Stimulated activated naive CD8-positive, alpha-beta T cell treated with anti-CD3 and anti-CD28 coated beads, Interleukin-15, Interleukin-2, amounts not matched to agents 100 ng/mL and 50 ng/mL, for 24 hours (primary cell): ENCODE measurements around the gene MRPS11.
"Not testable (repeated sequence)": the region's sequence is repeated elsewhere in the genome, so short reads cannot be mapped to it uniquely, and the experiment has no call there.

Experiments used
- H3K27ac Mint-ChIP-seq: one replicate; pipeline ENCODE4 v1.8.0; 2021; ENCODE audit warnings: mild to moderate bottlenecking, mixed read lengths
- H3K27me3 Mint-ChIP-seq: one replicate; pipeline ENCODE4 v1.8.0; 2021; ENCODE audit warnings: mixed read lengths
- H3K36me3 Mint-ChIP-seq: one replicate; pipeline ENCODE4 v1.8.0; 2021; ENCODE audit warnings: low read depth, mixed read lengths
- H3K4me1 Mint-ChIP-seq: one replicate; pipeline ENCODE4 v1.8.0; 2021; ENCODE audit warnings: low read depth, mixed read lengths
- H3K4me3 Mint-ChIP-seq: one replicate; pipeline ENCODE4 v1.8.0; 2021; ENCODE audit warnings: mild to moderate bottlenecking, mixed read lengths
- H3K9me3 Mint-ChIP-seq: one replicate; pipeline ENCODE4 v1.8.0; 2021; ENCODE audit warnings: mixed read lengths

MRPS11 gene

DNA sequence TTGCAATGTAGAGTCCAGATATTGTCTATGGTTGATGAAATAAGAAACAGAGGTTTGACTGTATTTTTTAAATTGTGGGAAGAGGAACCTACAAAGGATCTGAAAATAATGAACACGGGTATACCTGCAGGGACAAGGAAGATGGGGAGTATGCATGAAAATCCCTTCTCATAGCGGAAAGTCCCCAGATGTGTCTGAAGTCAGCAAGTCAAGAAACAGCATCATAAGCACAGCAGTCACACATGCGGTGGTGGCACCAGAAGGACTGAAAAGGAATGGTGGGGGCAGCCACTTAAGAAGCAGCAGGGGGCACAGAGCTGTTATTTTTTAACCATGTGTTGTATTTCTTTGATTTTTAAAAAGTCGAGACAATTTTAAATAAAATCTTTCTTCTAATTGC is 4.7 kb downstream of the MRPS11 start:
- H3K9me3 Mint-ChIP-seq = no peaks in the 10 kb centered on the region
- H3K27me3 Mint-ChIP-seq = no peaks in the 10 kb centered on the region
- peaks cover 36% of the 10 kb centered on the region for H3K36me3 Mint-ChIP-seq
- peak overlapping the region; percentile 63 for H3K27ac Mint-ChIP-seq
- H3K4me1 Mint-ChIP-seq = peaks cover 8% of the 10 kb centered on the region
- no peak overlapping the region for H3K4me3 Mint-ChIP-seq

DNA sequence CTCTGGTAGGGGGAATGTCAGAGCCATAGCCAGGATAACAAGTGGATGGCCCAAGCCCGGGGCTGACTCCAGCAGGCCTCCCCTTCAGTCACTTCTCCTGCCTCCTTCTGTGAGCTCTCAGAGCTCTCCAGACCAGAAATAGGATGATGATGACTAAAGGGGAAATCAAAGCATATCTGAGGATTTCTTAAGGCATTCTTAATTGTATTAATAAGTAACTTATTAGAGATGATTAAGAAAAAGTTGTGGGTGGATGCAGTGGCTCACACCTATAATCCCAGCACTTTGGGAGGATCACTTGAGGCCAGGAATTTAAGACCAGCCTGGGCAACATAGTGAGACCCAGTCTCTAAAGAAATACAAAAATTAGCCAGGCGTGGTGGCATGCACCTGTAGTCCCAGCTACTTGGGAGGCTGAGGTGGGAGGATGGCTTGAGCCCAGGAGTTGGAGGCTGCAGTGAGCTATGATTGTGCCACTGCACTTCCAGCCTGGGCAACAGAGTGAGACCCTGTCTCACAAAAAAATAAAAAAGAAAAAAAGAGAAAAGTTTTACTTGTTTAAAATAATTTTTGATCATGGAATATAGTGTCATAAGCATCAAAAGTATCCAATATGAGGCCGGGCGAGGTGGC is 6.3 kb downstream of the MRPS11 start:
- not testable (repeated sequence) for H3K4me3 Mint-ChIP-seq, H3K27me3 Mint-ChIP-seq, H3K9me3 Mint-ChIP-seq, H3K4me1 Mint-ChIP-seq, H3K27ac Mint-ChIP-seq
- peaks cover 47% of the 10 kb centered on the region for H3K36me3 Mint-ChIP-seq

DNA sequence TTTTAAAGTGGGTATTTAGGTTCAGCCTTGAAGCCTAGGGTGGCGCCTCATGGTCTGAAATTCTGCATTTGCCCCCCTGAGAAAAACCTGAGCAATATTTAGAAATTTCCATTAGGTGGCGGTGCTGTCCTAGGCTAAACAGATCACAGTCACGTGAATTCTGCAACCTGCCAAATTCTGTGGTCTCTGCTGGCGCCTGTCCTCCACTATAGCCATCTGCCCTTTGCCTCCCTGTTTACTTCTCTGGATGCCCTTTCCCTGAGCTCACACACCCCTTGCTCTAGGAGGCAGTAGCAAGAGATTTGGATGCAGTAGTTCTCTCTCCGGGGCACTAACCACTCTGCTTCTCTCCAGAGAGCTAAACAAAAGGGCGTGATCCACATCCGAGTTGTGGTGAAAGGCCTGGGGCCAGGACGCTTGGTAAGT is 9.1 kb downstream of the MRPS11 start:
- no peak overlapping the region for H3K4me3 Mint-ChIP-seq
- no peaks in the 10 kb centered on the region for H3K27me3 Mint-ChIP-seq
- H3K4me1 Mint-ChIP-seq = peaks cover 7% of the 10 kb centered on the region
- H3K27ac Mint-ChIP-seq = no peak overlapping the region
- H3K9me3 Mint-ChIP-seq = no peaks in the 10 kb centered on the region
- H3K36me3 Mint-ChIP-seq = peaks cover 51% of the 10 kb centered on the region

DNA sequence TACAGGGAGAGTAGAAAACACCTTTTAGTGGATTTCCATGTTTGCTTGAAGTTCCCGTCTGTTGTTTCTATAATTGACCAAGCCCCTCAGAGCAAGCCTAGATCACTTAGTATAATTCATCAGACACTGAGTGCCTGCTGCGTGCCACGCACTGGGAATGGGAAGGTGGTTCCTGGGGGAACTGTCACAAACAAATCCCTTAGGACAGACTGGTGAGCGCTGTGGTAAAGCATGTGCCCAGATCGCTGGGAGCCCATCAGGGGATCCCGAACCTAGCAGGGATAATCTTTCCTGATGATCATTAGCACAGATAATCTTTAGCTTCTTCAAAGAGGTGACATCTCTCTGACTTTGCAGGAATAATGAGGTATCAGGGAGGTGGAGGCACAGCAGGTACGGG is 9.6 kb downstream of the MRPS11 start:
- H3K36me3 Mint-ChIP-seq = peaks cover 47% of the 10 kb centered on the region
- no peak overlapping the region for H3K27ac Mint-ChIP-seq
- H3K27me3 Mint-ChIP-seq = no peaks in the 10 kb centered on the region
- peaks cover 3% of the 10 kb centered on the region for H3K4me1 Mint-ChIP-seq
- H3K9me3 Mint-ChIP-seq = no peaks in the 10 kb centered on the region
- H3K4me3 Mint-ChIP-seq = no peak overlapping the region

DNA sequence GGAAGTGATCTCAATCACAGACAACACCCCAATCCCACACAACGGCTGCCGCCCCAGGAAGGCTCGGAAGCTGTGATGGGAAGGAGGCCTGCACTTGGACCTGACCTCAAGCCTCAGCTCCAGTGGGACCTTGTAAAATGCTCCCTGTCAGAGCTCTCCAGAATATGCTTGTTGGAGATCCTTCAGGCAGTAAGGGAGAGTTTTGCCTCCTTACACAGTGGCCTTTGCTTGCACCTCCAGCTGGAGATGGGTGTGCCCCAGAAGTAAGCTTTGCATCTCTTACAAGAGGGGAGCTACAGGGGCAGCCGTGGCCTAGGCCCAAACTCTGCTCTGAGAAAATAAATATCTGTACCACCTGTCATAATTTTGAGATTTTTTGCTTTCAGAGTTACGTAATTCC is 10.4 kb downstream of the MRPS11 start:
- Mint-ChIP-seq H3K27me3 (no peaks in the 10 kb centered on the region), H3K4me3 (no peak overlapping the region), H3K27ac (no peak overlapping the region)

DNA sequence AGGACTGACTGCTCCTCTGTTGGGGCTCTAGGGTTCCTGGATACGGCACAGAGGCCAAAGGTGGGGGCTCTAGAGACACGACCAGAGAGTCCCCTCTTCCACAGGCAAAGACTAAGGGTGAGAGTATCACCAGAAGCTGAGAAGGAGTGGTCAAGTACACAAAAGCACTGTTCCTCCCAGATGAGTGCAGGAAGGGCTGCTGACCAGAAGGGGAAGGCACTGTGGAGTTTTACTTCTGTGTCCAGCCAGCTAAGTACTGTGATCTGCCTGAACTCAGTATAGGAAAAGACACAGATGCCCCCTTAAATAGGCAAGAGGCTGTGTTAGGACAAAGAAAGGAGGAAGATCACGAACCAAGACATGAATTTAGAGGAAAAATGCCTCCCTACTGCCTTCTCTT is 11.7 kb downstream of the MRPS11 start:
- Mint-ChIP-seq H3K4me3 (no peak overlapping the region), H3K9me3 (no peaks in the 10 kb centered on the region), H3K27ac (no peak overlapping the region), H3K27me3 (no peaks in the 10 kb centered on the region), H3K4me1 (no peaks in the 10 kb centered on the region), H3K36me3 (peaks cover 32% of the 10 kb centered on the region)

More for the DNA sequence above, 10.4 kb downstream of the MRPS11 start:
- Mint-ChIP-seq H3K9me3 (no peaks in the 10 kb centered on the region), H3K4me1 (no peaks in the 10 kb centered on the region), H3K36me3 (peaks cover 39% of the 10 kb centered on the region)

DNA sequence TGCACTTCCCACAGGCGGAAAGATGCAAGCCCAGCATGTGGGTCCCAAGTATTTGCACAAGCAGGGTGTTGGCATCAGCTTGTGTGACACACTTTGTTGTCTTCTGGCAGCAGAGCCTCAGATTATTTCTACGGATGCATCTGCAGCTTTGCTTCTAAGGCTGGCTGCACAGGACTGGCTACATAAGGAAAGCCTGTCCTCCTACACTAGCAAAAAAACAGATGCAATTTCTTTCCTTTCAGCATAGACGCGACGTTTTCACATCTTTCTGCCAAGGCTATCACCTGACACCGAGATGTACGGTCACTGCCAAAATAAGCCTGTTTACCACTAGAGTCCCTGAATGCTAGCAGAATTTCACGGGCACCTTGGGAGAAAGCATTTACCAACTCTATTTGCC is 13.5 kb downstream of the MRPS11 start:
- H3K27ac Mint-ChIP-seq = no peak overlapping the region
- no peaks in the 10 kb centered on the region for H3K9me3 Mint-ChIP-seq
- H3K27me3 Mint-ChIP-seq = no peaks in the 10 kb centered on the region
- no peak overlapping the region for H3K4me3 Mint-ChIP-seq
- H3K36me3 Mint-ChIP-seq = peaks cover 22% of the 10 kb centered on the region
- H3K4me1 Mint-ChIP-seq = no peaks in the 10 kb centered on the region

DNA sequence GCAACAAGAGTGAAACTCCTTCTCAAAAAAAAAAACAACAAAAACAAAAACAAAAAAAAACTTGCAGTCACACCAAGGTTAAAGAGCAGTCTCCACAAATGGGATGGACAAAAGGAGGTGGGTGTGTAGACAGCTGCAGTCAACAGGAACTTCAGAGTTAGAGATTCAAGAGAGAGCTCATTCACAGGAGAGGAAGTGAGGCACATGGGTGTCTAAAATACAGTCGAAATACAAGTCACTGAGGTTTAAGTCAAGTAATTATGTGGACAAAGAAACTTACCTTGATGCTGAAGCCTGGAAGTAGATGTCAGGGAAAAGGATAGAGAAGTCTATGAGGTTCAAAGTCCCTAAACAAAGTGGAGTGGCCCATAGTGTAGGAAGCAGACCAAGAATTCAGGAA is 14.8 kb downstream of the MRPS11 start:
- H3K27me3 Mint-ChIP-seq = no peaks in the 10 kb centered on the region
- peaks cover 15% of the 10 kb centered on the region for H3K36me3 Mint-ChIP-seq
- H3K27ac Mint-ChIP-seq = no peak overlapping the region
- H3K4me1 Mint-ChIP-seq = no peaks in the 10 kb centered on the region
- H3K9me3 Mint-ChIP-seq = no peaks in the 10 kb centered on the region
- no peak overlapping the region for H3K4me3 Mint-ChIP-seq

DNA sequence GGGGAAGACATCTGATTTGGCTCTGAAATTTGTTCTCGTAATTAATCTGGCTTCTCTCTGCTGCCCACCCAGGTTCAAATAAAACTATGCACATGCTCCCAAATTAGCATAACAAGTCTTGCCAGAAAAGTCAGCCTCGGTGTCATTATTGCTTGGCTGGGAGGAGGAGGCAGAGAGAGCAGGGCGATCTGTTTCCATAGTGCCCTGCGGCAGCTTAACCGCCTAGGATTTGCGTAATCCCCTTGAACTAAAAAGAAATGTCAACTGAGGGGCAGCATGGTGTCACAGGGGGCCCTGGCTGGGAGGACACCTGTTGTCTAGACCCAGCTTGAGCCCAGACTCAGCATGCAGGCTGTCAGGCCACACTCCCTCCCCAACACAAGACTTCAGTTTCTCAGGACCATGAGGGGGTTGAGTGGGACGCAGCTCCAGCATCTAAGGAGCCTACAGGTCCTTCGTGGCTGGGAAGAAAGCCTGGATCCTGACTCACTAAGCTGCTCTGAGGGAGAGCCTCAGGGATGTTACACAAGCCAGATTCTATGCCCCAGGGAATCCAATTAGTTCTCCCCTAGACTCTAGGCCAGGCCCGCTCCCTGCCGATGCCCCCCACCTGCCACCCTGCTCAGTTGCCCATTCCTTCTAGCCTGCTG is 17.3 kb downstream of the MRPS11 start:
- no peaks in the 10 kb centered on the region for H3K27me3 Mint-ChIP-seq
- H3K27ac Mint-ChIP-seq = no peak overlapping the region
- no peaks in the 10 kb centered on the region for H3K9me3 Mint-ChIP-seq
- H3K4me1 Mint-ChIP-seq = no peaks in the 10 kb centered on the region
- H3K36me3 Mint-ChIP-seq = no peaks in the 10 kb centered on the region
- no peak overlapping the region for H3K4me3 Mint-ChIP-seq

DNA sequence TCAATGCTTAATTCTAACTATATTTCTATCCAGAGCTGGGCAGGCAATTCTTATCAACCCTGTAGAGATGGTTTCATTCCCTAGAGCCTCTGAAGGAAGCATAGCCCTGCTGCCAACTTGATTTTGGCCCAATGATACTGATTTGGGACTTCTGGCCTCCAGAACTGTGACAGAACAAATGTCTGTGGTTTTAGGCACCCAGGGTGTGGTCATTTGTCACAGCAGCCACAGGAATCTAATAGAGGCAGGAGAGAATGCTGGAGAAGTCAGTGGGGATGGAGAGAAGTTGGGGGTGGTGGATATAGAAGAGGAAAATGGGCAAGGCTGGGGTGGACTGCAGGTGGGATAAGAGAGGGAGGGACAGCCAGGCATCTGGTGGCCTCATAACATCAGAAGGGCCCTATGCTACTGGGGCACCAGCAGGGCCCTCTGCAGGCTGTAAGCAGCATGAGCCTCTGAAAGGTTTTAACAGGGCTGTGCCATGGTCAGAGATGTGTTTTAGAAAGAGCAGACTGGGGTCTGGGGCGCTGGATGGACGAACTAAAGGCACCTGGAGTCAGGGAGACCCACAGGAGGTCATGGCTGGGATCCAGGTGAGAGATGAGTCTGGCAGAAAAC is 19.8 kb downstream of the MRPS11 start:
- Mint-ChIP-seq H3K9me3 (no peaks in the 10 kb centered on the region), H3K36me3 (no peaks in the 10 kb centered on the region), H3K27ac (peak overlapping the region; percentile 22), H3K27me3 (no peaks in the 10 kb centered on the region), H3K4me3 (no peak overlapping the region), H3K4me1 (no peaks in the 10 kb centered on the region)

DNA sequence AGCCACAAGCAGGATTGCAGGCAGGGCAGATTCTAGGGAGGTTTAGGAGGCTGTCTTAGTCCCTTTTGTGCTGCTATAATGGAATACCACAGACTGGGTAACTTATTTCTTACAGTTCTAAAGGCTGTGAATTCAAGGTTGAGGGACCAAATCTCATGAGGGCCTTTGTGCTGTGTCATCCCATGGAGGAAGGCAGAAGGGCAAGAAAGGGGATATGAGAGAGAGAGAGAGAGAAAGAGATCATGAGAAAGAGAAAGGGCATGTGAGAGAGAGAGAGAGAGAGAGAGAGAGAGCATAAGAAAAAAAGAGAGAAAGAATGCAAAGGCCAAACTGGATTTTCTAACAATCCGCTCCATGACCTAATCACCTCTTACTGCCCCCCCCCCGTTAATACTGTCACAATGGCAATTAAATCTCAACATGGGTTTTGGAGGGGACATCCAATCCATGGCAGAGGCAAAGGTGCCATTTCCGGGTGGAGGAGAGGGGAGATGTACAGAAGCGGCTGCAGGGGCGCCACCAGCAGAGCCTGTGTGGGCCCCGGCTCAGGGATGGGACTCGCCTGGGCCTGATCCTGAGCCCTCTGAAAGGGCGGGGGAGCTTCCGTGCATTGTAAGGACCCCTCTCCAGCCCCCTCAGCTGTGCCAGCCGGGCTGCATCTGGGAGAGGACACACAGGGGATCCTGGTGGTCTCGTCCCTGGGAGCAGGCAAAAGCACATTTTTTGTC is 20.5 kb downstream of the MRPS11 start:
- no peaks in the 10 kb centered on the region for H3K4me1 Mint-ChIP-seq
- peak overlapping the region; percentile 22 for H3K27ac Mint-ChIP-seq
- no peak overlapping the region for H3K4me3 Mint-ChIP-seq
- no peaks in the 10 kb centered on the region for H3K9me3 Mint-ChIP-seq
- H3K27me3 Mint-ChIP-seq = no peaks in the 10 kb centered on the region
- no peaks in the 10 kb centered on the region for H3K36me3 Mint-ChIP-seq

DNA sequence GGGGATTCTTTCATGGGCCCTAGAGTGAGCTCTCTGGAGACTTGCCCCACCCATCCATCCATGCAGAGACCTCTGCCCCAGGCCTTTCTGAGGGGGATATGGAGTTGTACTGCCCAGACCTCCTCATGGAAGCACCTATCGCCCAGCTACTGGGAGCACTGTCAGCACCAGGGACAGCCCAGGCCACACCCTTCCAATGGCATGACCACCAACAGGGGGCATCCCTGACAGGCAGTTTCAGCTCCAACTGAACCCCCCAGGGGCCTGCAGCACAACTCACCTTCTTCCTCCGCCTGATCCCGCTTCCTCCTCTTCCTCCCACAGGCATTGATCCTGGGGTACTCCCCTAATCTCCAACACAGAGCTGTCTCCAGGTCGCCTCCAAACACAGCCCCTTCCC is 21.8 kb downstream of the MRPS11 start:
- Mint-ChIP-seq H3K9me3 (no peaks in the 10 kb centered on the region), H3K4me3 (no peak overlapping the region), H3K4me1 (no peaks in the 10 kb centered on the region), H3K36me3 (no peaks in the 10 kb centered on the region), H3K27me3 (no peaks in the 10 kb centered on the region), H3K27ac (no peak overlapping the region)

DNA sequence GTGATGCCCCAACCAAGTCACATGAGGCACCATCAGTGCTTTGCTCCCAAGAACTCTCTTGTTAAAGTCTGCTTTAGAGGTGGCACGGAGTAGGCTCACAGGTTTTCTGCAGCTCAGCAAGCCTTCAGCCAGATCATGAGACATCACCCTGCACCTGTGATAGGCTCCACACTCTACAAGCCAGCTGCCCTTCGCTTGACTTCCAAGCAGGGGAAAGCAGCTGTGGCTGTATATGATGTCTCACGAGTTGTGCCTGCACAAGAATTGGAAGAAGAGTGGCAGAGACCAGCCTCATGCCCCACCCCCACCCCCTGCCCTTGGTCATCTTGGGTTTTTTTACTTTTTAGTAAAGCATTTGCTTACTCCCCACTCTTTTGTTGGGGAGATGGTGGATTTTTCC is 22.5 kb downstream of the MRPS11 start:
- Mint-ChIP-seq H3K4me1 (no peaks in the 10 kb centered on the region), H3K27ac (no peak overlapping the region), H3K9me3 (no peaks in the 10 kb centered on the region), H3K4me3 (no peak overlapping the region), H3K36me3 (no peaks in the 10 kb centered on the region), H3K27me3 (no peaks in the 10 kb centered on the region)

DNA sequence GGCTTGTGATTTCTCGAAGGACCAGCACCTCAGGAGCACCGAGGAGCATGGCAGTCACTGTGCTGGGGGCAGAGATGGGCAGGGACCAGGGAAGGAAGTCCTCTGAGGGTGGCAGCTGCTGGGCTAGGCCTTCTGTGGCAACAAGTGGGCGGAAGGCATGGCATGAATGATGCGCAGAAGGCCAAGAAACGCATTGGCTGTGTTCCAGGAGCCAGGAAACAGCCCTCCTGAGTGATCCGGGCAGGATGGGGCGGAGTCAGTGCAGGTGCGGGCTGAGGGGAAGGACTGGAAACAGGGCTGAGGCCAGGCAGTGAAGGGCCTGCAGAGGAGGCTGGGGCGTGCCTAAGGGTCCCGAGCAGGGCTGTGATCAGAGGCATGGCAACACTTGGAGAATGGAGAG is 23.6 kb downstream of the MRPS11 start:
- Mint-ChIP-seq H3K27ac (no peak overlapping the region), H3K27me3 (no peaks in the 10 kb centered on the region), H3K36me3 (no peaks in the 10 kb centered on the region), H3K4me3 (no peak overlapping the region), H3K4me1 (no peaks in the 10 kb centered on the region), H3K9me3 (no peaks in the 10 kb centered on the region)

DNA sequence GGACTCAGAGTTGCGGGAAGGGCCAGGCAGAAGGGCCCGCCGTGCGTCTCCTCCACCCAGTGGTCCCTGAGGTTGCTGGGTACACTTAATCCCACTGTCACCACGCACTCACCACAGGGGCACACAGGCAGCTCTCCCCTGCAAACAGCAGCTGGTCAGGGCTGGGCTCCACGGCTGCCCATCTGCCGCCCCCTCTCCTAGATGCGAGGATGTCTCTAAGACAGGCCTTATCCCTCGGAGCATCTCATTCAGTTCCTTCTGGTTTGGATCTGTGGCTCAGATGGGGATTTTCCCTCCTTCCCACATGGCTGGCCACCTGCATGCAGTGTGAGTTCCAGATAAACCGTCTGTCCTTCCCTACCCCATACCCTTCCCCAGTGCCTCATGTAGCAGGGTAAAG is 26.3 kb downstream of the MRPS11 start:
- Mint-ChIP-seq H3K4me1 (no peaks in the 10 kb centered on the region), H3K9me3 (no peaks in the 10 kb centered on the region), H3K27me3 (no peaks in the 10 kb centered on the region), H3K4me3 (no peak overlapping the region), H3K36me3 (no peaks in the 10 kb centered on the region), H3K27ac (no peak overlapping the region)
